GM10266 (cell line): ENCODE data around the gene PUS3.

Experiments
- DNase-seq: peaks from one replicate; pipeline ENCODE4 v3.0.0; 2012; ENCODE audit errors: extremely low spot score
- CTCF ChIP-seq: IDR thresholded peaks from 2 replicates; pipeline ENCODE4 v1.5.1; 2012; ENCODE audit warnings: mild to moderate bottlenecking, low read depth; ENCODE audit not compliant: control insufficient read depth, insufficient read depth; ENCODE audit errors: missing control alignments

The PUS3 gene, protein sequence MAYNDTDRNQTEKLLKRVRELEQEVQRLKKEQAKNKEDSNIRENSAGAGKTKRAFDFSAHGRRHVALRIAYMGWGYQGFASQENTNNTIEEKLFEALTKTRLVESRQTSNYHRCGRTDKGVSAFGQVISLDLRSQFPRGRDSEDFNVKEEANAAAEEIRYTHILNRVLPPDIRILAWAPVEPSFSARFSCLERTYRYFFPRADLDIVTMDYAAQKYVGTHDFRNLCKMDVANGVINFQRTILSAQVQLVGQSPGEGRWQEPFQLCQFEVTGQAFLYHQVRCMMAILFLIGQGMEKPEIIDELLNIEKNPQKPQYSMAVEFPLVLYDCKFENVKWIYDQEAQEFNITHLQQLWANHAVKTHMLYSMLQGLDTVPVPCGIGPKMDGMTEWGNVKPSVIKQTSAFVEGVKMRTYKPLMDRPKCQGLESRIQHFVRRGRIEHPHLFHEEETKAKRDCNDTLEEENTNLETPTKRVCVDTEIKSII

GRCh38 chr11:125902927-125903710 is at the start of gene PUS3:
Gene PUS3 (minus strand): TSS chr11:125903206. CDS start chr11:125896284, 6,922 bp downstream.
- DNase-seq = peak; percentile 91
- no peak for TF ChIP-seq CTCF

- DNase-seq = no peak
- TF ChIP-seq CTCF = no peak
Observed at GRCh38 chr11:125952559-125952958, 49.6 kb upstream of the PUS3 start.

DNA sequence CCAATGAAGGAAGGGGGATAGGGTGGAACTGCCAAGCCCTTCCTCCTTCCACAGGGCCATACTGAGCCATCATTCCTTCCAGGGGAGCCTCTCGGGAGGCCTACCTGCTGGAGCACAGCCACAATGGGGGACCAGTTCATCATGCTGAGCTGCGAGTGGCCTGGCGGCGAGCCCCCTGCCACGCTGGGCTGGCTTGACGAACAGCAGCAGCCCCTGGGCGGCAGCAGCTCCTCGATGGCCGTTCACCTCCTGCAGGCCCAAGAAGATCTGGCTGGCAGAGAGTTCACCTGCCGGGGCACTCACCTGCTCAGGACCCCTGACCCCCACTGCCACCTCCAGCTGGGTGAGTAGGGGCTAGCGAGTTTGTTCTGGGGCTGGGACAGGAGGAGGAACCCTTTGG is 48.7 kb upstream of the PUS3 start:
- no peak for DNase-seq
- no peak for TF ChIP-seq CTCF

DNA sequence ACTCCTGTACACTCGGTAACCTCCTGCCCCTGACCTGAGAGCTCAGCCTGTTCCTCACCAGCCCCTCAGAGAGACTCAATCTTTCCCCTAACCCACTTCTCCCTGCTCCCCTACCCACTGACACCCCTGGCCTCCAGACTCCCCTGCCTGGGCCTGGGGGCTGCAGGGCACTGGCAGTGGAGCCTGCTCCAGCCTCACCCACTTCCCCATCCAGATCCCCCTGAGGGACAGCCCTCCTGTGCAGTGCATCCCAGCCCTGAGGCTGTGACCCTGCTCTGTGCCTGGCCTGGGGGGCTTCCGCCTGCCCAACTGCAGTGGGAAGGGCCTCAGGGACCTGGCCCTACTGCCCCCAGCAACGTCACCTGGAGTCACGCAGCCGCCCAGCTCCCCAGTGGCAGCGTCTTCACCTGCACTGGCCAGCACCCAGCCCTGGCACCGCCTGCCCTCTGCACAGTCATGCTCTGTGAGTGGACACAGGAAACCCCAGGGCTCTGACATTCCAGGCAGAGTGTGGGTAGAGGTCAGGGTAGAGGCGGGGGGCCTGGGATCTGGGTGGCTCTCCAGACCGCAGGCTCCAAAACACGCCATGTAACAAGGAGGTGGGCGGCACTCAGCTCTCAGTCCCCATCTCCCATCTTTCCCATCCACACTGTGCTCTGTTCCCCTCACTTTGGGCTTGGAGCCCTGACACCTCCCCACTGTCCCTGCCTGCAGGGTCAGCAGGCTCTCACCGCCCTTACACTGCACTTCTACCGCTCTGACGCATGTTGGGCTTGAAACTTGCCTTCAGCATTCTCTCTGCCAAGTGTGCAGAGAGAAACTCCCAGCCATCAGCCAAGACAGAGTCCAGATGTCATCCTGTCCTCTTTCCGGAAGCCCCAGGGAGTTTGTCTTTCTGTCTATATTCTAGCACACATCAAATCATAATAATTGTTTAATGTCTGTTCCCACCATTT is 48.0 kb upstream of the PUS3 start:
- TF ChIP-seq CTCF = no peak
- no peak for DNase-seq

DNA sequence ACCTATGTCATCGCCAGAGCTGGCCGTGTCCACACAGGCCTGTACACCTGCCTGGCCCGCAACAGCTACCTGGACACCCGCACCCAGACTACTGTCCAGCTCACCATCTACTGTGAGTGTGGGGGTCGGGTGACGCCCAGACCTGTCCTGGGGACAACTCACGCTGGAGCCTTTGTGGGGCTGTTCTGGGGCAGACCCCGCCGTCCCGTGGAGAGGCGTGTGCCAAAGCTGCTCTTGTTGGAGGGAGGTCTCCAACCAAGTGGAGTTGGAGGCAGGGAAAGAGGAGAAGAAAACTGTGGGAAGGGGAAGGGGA is 47.1 kb upstream of the PUS3 start:
- no peak for TF ChIP-seq CTCF
- DNase-seq = no peak

DNA sequence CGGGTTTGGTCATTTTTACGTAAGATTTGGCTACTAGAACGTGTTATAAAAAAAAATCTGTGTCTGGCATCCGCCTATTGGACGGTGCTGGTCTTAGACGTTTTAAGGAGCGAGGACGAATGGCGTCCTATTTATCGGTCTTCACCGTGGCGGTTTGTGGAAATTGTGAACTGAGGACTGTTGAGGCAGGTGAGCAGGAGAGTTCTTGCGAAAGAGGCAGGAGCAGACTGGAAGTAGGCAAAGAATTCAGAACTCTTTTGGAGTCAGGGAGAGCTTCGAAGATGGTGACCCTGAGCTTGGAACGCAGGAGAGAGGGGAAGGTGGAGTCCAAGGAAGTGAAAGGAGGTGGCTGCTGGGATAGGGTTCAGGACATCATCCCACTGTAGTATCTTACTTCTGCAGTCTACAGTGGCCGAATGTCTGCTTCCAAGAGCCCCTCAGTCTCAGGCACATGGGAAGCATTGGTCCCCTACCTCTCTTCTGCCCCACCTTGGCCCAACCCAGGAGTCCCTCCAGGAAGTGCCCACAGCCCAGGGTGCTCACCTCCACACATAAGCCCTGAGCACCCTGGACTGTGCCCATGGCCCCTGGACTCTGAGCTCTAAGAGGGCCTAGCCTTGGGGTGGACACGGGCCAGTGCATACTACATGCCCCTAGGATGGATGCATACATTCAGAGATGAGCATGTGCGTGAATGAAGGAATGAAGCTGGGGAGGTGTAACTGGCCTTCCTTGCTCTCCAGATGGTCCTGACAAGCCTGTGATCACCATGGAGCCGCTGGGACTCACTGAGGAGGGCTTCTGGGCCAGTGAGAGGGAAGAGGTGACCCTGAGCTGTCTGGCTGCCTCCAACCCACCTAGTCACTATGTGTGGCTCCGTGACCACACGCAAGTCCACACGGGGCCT is 46.5 kb upstream of the PUS3 start:
- no peak for TF ChIP-seq CTCF
- DNase-seq = no peak
